Duodenal mucosa (tissue), 2 donors: ENCODE measurements around the gene MYO7B.

Source experiments
- H3K27ac ChIP-seq: one replicate; pipeline ENCODE4 v1.7.0; 2013; ENCODE audit warnings: low read depth, low read length
- H3K27me3 ChIP-seq, 2 donors: one replicate each; pipeline ENCODE4 v1.7.0; 2013; ENCODE audit warnings: low read length in 2 of 2, control low read depth in 1 of 2; ENCODE audit not compliant: insufficient read depth in 2 of 2, control insufficient read depth in 1 of 2
- H3K36me3 ChIP-seq, 2 donors: one replicate each; pipeline ENCODE4 v1.7.0; 2013; ENCODE audit warnings: low read length in 2 of 2, control low read depth in 1 of 2; ENCODE audit not compliant: insufficient read depth in 2 of 2, control insufficient read depth in 1 of 2
- H3K4me1 ChIP-seq, 2 donors: one replicate each; pipeline ENCODE4 v1.7.0; 2013; ENCODE audit warnings: low read length in 2 of 2, control low read depth in 1 of 2; ENCODE audit not compliant: insufficient read depth in 2 of 2, control insufficient read depth in 1 of 2
- H3K4me3 ChIP-seq, 2 donors: one replicate each; pipeline ENCODE4 v1.7.0; 2013; ENCODE audit warnings: low read length in 2 of 2, low read depth in 1 of 2
- H3K9ac ChIP-seq, 2 donors: one replicate each; pipeline ENCODE4 v1.7.0; 2013; ENCODE audit warnings: low read length in 2 of 2, low read depth in 1 of 2
- H3K9me3 ChIP-seq, 2 donors: one replicate each; pipeline ENCODE4 v1.7.0; 2013; ENCODE audit warnings: low read length in 2 of 2, control low read depth in 1 of 2; ENCODE audit not compliant: control insufficient read depth in 1 of 2

The MYO7B gene

DNA sequence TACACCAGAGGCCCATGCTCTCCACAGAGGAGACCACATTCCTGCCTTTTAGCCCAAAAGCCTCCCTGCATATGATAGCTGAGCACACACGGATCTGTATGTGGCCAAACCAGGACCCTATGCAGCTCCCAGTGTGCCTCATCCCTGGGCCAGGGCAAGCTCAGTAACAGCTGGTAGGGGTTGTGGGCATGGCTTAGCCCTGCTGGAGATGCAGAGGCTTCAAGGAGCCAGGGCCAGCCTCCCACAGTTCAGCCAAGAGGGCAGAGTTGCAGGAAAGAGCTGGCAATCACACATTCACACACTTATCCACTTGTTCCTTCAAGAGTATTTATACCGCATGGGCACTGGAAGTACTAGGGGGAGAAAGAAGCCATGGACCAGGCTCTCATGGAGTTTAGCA lies 141.4 kb downstream of the MYO7B start:
- Histone ChIP-seq H3K4me1 (peaks cover 0 to 9% of the 10 kb centered on the region in 2 donors), H3K9ac (no peak overlapping the region), H3K27ac (no peak overlapping the region), H3K4me3 (no peak overlapping the region), H3K9me3 (no peaks in the 10 kb centered on the region), H3K27me3 (peaks cover 41 to 59% of the 10 kb centered on the region in 2 donors), H3K36me3 (no peaks in the 10 kb centered on the region)

DNA sequence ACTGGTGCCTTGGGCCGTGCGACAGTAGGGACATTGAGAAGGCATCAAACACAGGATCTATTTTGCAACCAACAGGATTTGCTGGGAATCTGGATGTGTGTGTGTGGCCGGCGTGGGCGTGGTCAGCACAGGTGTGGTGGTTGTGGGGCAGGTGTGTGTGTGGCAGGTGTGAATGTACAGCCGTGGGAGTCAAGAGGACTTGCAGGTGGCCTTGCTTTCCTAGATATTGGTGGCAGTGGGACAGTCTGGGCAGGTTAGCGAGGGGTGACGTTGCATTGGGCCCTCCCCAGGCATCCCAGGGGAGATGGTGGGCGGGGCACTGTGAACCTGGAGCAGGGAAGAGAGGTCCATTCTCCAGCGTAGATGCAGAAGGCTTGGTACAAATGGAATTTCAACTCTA lies 143.0 kb downstream of the MYO7B start:
- H3K9me3 ChIP-seq: no peaks in the 10 kb centered on the region
- H3K27me3 ChIP-seq: peaks cover 35 to 47% of the 10 kb centered on the region in 2 donors
- H3K4me3 ChIP-seq: no peak overlapping the region
- peaks cover 0 to 9% of the 10 kb centered on the region in 2 donors for H3K4me1 ChIP-seq
- no peak overlapping the region for H3K27ac ChIP-seq
- no peak overlapping the region for H3K9ac ChIP-seq
- H3K36me3 ChIP-seq: no peaks in the 10 kb centered on the region

DNA sequence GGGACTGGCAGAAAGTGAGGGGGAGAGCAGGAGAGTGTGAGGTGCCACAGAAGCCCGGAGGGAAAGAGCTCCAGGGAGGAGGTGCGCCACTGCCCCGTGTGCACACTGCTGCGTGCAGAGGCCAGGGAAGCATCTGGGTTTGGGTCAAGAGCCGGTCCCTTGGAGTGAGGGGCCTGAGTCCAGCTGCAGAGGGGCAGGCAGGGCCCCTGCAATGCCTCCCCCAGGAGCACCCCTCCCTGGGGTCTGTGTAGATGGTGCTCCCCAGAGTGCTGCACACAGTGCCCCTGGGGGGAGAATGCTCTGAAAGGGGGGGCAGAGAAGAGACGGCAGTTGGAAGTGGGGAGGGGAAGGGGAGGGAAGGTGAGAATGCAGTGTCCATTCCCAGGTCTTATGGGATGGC lies 143.5 kb downstream of the MYO7B start:
- peaks cover 0 to 9% of the 10 kb centered on the region in 2 donors for H3K4me1 ChIP-seq
- H3K9me3 ChIP-seq: no peaks in the 10 kb centered on the region
- no peak overlapping the region for H3K27ac ChIP-seq
- H3K4me3 ChIP-seq: no peak overlapping the region
- H3K27me3 ChIP-seq: peaks cover 30 to 42% of the 10 kb centered on the region in 2 donors
- no peak overlapping the region for H3K9ac ChIP-seq
- H3K36me3 ChIP-seq: no peaks in the 10 kb centered on the region

DNA sequence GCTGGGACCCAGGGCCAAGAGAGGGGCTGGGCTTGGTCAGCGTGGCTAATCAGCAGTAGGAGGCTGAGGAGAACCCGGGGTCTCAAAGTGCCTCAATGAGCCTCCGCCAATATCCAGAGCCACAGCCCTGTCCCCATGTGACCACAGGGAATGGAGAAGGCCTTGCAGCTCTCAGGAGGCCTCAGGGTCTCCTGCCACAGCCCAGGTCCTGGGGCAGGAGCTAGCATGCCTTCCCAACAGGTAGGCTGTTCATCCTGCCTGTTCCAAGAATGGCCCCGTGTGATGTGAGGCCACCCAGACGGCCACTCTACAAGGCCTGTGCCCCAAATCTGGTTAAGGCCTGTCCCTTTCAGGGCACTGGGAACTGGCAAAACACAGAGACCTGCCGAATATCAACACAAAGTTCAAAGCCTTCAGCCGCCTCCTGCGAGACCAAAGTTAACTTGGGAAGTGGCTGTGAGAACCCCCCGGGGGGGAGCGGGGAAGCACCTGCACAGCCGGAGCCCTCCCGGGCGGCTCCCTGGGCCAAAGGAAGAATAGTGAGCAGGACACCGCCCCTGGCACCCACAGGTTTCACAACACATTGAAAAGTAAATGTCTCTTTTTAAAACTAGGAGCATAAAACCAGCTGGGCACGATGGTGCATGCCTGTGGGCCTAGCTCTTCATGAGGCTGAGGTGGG lies 144.3 kb downstream of the MYO7B start:
- Histone ChIP-seq H3K4me3 (no peak overlapping the region), H3K9ac (no peak overlapping the region), H3K4me1 (peaks cover 0 to 9% of the 10 kb centered on the region in 2 donors), H3K27me3 (peaks cover 23 to 35% of the 10 kb centered on the region in 2 donors), H3K27ac (no peak overlapping the region), H3K9me3 (no peaks in the 10 kb centered on the region), H3K36me3 (no peaks in the 10 kb centered on the region)

DNA sequence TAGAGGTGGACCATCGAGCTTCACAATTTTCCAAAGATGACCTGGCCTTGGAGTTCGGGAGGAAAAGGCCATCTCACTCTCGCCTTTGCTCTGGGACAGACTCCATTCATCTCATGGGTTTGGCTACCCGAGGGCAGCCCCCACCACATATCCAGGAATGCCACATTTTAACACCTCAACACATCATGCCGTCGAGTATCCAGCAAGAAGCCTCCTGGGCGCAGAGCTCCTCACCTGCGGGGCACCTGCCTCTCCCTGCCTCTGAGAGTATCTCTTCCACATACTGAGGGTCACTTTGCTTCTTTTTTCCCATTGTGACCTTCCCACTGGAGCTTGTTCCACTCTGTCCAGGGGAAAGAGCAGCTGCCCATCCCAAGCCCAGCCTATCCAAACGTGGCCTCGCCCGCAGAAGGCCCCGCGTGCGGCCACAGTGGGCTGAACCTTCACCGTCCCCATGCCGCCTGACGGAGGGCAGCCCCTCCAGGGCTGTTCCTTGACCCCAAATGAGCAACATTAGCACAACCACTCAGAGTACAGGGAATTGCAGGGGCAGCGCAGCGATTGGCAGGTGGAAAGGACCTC lies 145.3 kb downstream of the MYO7B start:
- H3K27me3 ChIP-seq: peaks cover 19 to 31% of the 10 kb centered on the region in 2 donors
- H3K9me3 ChIP-seq: no peaks in the 10 kb centered on the region
- no peak overlapping the region for H3K27ac ChIP-seq
- no peak overlapping the region for H3K4me3 ChIP-seq
- H3K36me3 ChIP-seq: no peaks in the 10 kb centered on the region
- H3K9ac ChIP-seq: no peak overlapping the region
- peaks cover 0 to 7% of the 10 kb centered on the region in 2 donors for H3K4me1 ChIP-seq

DNA sequence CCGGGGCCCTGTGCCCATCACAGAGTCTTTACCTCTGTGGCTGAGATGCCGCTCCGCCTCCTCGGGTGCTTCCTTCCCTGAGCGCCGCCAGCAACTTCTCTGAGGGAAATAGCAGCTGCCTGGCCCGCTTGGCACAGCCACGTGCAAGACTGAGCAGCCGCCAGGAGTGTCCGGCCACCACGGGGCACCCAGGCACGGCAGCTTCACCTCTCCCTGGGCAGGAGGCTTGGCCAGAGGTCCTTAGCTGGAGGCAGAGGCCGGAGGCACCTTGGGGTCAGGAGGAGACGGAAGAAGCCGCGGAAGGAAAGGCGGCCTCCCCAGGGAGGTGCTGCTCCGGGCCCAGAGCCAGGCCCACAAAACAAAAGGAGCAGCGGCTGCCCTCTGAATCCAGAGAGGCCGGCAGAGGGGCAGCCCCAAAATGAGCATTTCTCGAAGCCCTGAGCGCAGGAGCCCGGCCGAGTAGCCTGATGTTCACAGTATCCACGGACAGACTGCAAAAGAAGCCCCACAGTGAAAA lies 145.9 kb downstream of the MYO7B start:
- H3K9me3 ChIP-seq: no peaks in the 10 kb centered on the region
- no peak overlapping the region for H3K9ac ChIP-seq
- H3K4me1 ChIP-seq: peaks cover 0 to 3% of the 10 kb centered on the region in 2 donors
- no peaks in the 10 kb centered on the region for H3K36me3 ChIP-seq
- peak overlapping the region in 1 of 2 donors; percentile 36 for H3K4me3 ChIP-seq
- no peak overlapping the region for H3K27ac ChIP-seq
- peaks cover 14 to 25% of the 10 kb centered on the region in 2 donors for H3K27me3 ChIP-seq

DNA sequence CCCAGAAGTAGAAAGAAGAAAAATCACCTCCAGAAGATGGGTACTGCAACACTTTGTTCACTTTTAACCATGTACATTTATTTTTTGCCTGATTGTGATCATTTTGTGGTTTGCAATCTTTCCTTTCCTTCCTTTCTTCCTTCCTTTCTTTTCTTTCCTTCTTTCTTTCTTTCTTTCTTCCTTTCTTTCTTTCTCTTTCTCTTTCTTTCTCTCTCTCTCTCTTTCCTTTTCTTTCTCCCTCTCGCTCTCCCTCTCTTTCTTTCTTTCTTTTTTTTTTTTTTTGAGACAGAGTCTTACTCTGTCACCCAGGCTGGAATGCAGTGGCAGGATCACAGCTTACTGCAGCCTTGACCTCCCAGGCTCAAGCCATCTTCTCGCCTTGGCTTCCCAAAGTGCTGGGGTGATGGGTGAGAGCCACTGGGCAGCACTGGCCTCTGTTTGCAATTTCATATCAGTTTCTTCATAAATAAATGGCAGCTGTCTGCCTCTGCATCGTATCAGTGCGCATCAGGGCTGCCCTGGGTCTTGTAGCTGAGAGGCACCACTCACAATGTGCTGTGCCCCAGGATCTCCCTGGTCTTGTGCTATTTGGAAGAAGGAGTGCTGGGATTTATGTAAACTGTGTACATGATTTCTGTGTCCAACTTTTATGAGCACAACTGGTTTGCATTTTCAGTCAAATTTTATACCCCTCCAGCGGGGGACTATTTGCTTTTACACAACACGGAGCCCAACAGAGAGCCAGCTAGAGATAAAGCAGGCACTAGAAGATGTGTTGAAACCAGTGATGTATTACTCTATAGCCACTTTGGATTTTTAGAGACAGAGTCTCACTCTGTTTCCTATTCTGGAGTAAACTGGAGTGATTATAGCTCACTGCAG lies 146.7 kb downstream of the MYO7B start:
- Histone ChIP-seq H3K27ac (no peak overlapping the region), H3K9me3 (no peaks in the 10 kb centered on the region), H3K4me3 (no peak overlapping the region), H3K27me3 (peaks cover 6 to 16% of the 10 kb centered on the region in 2 donors), H3K36me3 (no peaks in the 10 kb centered on the region), H3K9ac (no peak overlapping the region), H3K4me1 (peaks cover 0 to 3% of the 10 kb centered on the region in 2 donors)

DNA sequence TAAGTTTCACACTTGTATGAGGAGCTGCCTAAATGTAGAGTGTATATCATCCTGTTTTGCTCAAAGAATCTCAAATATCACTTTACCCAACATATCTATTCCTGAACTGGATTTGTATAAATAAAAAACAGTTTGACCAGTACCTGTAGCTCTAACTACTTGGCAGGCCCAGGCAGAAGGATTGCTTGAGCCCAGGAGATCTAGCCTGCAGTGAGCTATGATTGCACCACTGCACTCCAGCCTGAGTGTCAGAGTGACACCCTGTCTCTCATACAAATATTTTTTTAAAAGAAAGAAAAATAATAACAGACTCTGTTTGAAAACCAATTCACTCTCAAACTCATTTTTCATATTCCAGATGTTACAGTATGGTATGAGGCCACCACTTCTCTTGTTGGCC lies 147.6 kb downstream of the MYO7B start:
- no peaks in the 10 kb centered on the region for H3K36me3 ChIP-seq
- no peak overlapping the region for H3K9ac ChIP-seq
- H3K4me1 ChIP-seq: peaks cover 0 to 3% of the 10 kb centered on the region in 2 donors
- H3K27me3 ChIP-seq: peaks cover 0 to 12% of the 10 kb centered on the region in 2 donors
- no peaks in the 10 kb centered on the region for H3K9me3 ChIP-seq
- H3K27ac ChIP-seq: no peak overlapping the region
- no peak overlapping the region for H3K4me3 ChIP-seq

DNA sequence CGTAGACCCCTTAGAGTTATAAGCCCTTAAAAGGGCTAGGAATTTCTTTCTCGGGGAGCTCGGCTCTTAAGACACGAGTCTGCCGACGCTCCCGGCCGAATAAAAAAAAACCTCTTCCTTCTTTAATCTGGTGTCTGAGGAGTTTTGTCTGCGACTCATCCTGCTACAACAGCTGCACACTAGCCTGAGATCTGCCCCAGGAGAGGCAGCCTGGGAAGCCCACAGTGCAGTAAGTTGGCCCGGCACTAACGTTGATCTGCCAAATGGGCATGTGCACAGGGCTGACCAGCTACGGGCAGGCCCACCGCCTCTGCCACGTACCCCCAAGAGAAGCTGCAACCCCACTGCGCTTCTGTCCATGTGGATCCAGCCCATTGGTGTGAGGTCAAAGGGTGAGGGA lies 148.3 kb downstream of the MYO7B start:
- no peak overlapping the region for H3K4me3 ChIP-seq
- H3K36me3 ChIP-seq: no peaks in the 10 kb centered on the region
- H3K27ac ChIP-seq: no peak overlapping the region
- H3K9ac ChIP-seq: no peak overlapping the region
- peaks cover 0 to 5% of the 10 kb centered on the region in 2 donors for H3K9me3 ChIP-seq
- peaks cover 0 to 6% of the 10 kb centered on the region in 2 donors for H3K27me3 ChIP-seq
- H3K4me1 ChIP-seq: peaks cover 0 to 3% of the 10 kb centered on the region in 2 donors
